Esophagus mucosa (tissue), 1 donor: ENCODE measurements around the gene RBBP7. TPM values are rescaled to one million over a fixed set of nuclear protein-coding genes. Genes with fewer than 3 reads are reported as not detected.
A peak's percentile ranks its signal among the peaks of the same experiment; 100 is the strongest.

Source experiments
- ATAC-seq: fragments of 200-7000 bp; cut with Tn5 transposase; one replicate; pipeline ENCODE4 v1.9.1; 2020
- total RNA-seq: library from RNA; stranded (reverse); gene quantifications from one replicate; pipeline ENCODE4 v1.2.4, GENCODE V29; 2023
- donor health status: DM: yes; HTN: yes; CAD: no.

RBBP7 gene
- total RNA-seq = 72.5 TPM

GRCh38 chrX:16870095-16870861 is at the start of gene RBBP7:
Gene RBBP7, minus strand, starts transcription at chrX:16870362. Its CDS starts 309 bp downstream, at chrX:16870053.
- ATAC-seq = peak; percentile 96

GRCh38 chrX:16918979-16919378 is 48.8 kb upstream of the RBBP7 start:
- no peak for ATAC-seq

GRCh38 chrX:16917120-16917519 is 47.0 kb upstream of the RBBP7 start:
- no peak for ATAC-seq

- ATAC-seq = no peak
Measured at GRCh38 chrX:16916561-16916960, 46.4 kb upstream of the RBBP7 start.

GRCh38 chrX:16914058-16914457 is 43.9 kb upstream of the RBBP7 start:
- no peak for ATAC-seq

- ATAC-seq = no peak
Measured at GRCh38 chrX:16910376-16910775, 40.2 kb upstream of the RBBP7 start.

GRCh38 chrX:16903274-16904022 is 33.3 kb upstream of the RBBP7 start:
- no peak for ATAC-seq

- ATAC-seq = no peak
Measured at GRCh38 chrX:16897445-16897844, 27.3 kb upstream of the RBBP7 start.

- peak; percentile 72 for ATAC-seq
Measured at GRCh38 chrX:16892504-16893362, 22.6 kb upstream of the RBBP7 start.

- ATAC-seq = no peak
Measured at GRCh38 chrX:16885628-16886027, 15.5 kb upstream of the RBBP7 start.

GRCh38 chrX:16883487-16883804 is 13.3 kb upstream of the RBBP7 start:
- no peak for ATAC-seq

GRCh38 chrX:16882702-16883486 is 12.7 kb upstream of the RBBP7 start:
- ATAC-seq = peak; percentile 62

- peak; percentile 46 for ATAC-seq
Measured at GRCh38 chrX:16882169-16882568, 12.0 kb upstream of the RBBP7 start.

GRCh38 chrX:16876696-16877095 is 6.5 kb upstream of the RBBP7 start:
- no peak for ATAC-seq

GRCh38 chrX:16874458-16875095 is 4.4 kb upstream of the RBBP7 start:
- ATAC-seq = no peak

- ATAC-seq = no peak
Measured at GRCh38 chrX:16873106-16873505, 2.9 kb upstream of the RBBP7 start.

GRCh38 chrX:16870862-16871815 is 977 bp upstream of the RBBP7 start:
- ATAC-seq = no peak

- peak; percentile 24 for ATAC-seq
Measured at GRCh38 chrX:16869393-16870094, 618 bp downstream of the RBBP7 start.

GRCh38 chrX:16868920-16869319 is 1.2 kb downstream of the RBBP7 start:
- no peak for ATAC-seq

- ATAC-seq = no peak
Measured at GRCh38 chrX:16867947-16868346, 2.2 kb downstream of the RBBP7 start.
